ENCODE data around the gene DNAI1. TPM values are rescaled to one million over a fixed set of nuclear protein-coding genes. Genes with fewer than 3 reads are reported as not detected.

Gene DNAI1
- total RNA-seq, 1 experiment from 2014 or later, result 0.52 TPM

- intact Hi-C loops (cut with micrococcal nuclease; ENCODE audit: unreplicated experiment), result no loop called here
- H3K36me3 ChIP-seq (ENCODE audit: control insufficient read depth, insufficient read depth, low read length), result no peaks in the 10 kb centered on the region
- H3K9me3 ChIP-seq, result no peaks in the 10 kb centered on the region
- no TSS peak for BruUV-seq (replicated peaks)
- Mint-ChIP-seq H3K27ac (ENCODE audit: unreplicated experiment) (no peak overlapping the region), H3K36me3 (ENCODE audit: insufficient read depth, unreplicated experiment) (no peaks in the 10 kb centered on the region), H3K9me3 (ENCODE audit: unreplicated experiment) (no peaks in the 10 kb centered on the region), H3K27me3 (ENCODE audit: insufficient read depth, unreplicated experiment) (peaks cover 5% of the 10 kb centered on the region), H3K4me3 (ENCODE audit: unreplicated experiment) (no peak overlapping the region), H3K4me1 (ENCODE audit: low read depth, unreplicated experiment) (no peaks in the 10 kb centered on the region)
- H3K27me3 ChIP-seq (replicated peaks; ENCODE audit: control insufficient read depth, insufficient read depth, low read length), result no peaks in the 10 kb centered on the region; the same call in none of the 2 replicates
- H3K4me3 ChIP-seq (ENCODE audit: low read depth, low read length), result no peak overlapping the region
- DNase-seq, result peak in 1 of 2 experiments; percentile 5
- ChIA-PET CTCF (interaction anchor here (1.3 kb wide), 1 partner anchor 39 kb away, joined by 4 read pairs; no protein-coding TSS in a partner anchor), POLR2A (no interaction called here)
- TF ChIP-seq CTCF (IDR thresholded peaks at IDR 0.05; ENCODE audit: insufficient read depth in 1 of 2, low read depth in 1 of 2, low read length in 1 of 2, severe bottlenecking in 1 of 2, unreplicated experiment in 1 of 2), result no peak
- H3K4me1 ChIP-seq, result no peaks in the 10 kb centered on the region
Measured at GRCh38 chr9:34552986-34553385, 94.4 kb downstream of the DNAI1 start.

- intact Hi-C loops (cut with micrococcal nuclease; ENCODE audit: unreplicated experiment), result no loop called here
- Histone ChIP-seq H3K27me3 (replicated peaks; ENCODE audit: control insufficient read depth, insufficient read depth, low read length) (no peaks in the 10 kb centered on the region; the same call in none of the 2 replicates), H3K4me1 (no peaks in the 10 kb centered on the region), H3K36me3 (ENCODE audit: control insufficient read depth, insufficient read depth, low read length) (no peaks in the 10 kb centered on the region), H3K9me3 (no peaks in the 10 kb centered on the region), H3K4me3 (ENCODE audit: low read depth, low read length) (no peak overlapping the region)
- BruUV-seq (replicated peaks), result no TSS peak
- H3K4me1 Mint-ChIP-seq (ENCODE audit: low read depth, unreplicated experiment), result no peaks in the 10 kb centered on the region
- H3K4me3 Mint-ChIP-seq (ENCODE audit: unreplicated experiment), result no peak overlapping the region
- ChIA-PET CTCF (no interaction called here), POLR2A (no interaction called here)
- peak in 1 of 2 experiments; percentile 21 for DNase-seq
- no peaks in the 10 kb centered on the region for H3K27me3 Mint-ChIP-seq (ENCODE audit: insufficient read depth, unreplicated experiment)
- no peaks in the 10 kb centered on the region for H3K9me3 Mint-ChIP-seq (ENCODE audit: unreplicated experiment)
- TF ChIP-seq CTCF (IDR thresholded peaks at IDR 0.05; ENCODE audit: insufficient read depth in 1 of 2, low read depth in 1 of 2, low read length in 1 of 2, severe bottlenecking in 1 of 2, unreplicated experiment in 1 of 2), result no peak
- H3K36me3 Mint-ChIP-seq (ENCODE audit: insufficient read depth, unreplicated experiment), result no peaks in the 10 kb centered on the region
- H3K27ac Mint-ChIP-seq (ENCODE audit: unreplicated experiment), result no peak overlapping the region
Measured at GRCh38 chr9:34553511-34554021, 95.0 kb downstream of the DNAI1 start.

GRCh38 chr9:34554211-34555001 is 95.8 kb downstream of the DNAI1 start:
- H3K9me3 Mint-ChIP-seq (ENCODE audit: unreplicated experiment), result no peaks in the 10 kb centered on the region
- TF ChIP-seq CTCF (IDR thresholded peaks at IDR 0.05; ENCODE audit: insufficient read depth in 1 of 2, low read depth in 1 of 2, low read length in 1 of 2, severe bottlenecking in 1 of 2, unreplicated experiment in 1 of 2), result no peak
- peak; percentile 12 to 14 for DNase-seq
- no peaks in the 10 kb centered on the region; the same call in none of the 2 replicates for H3K27me3 ChIP-seq (replicated peaks; ENCODE audit: control insufficient read depth, insufficient read depth, low read length)
- H3K9me3 ChIP-seq, result no peaks in the 10 kb centered on the region
- no peak overlapping the region for H3K27ac Mint-ChIP-seq (ENCODE audit: unreplicated experiment)
- ChIA-PET CTCF (no interaction called here), POLR2A (interaction anchor here (0.6 kb wide), 1 partner anchor 140 kb away, joined by 3 read pairs; no protein-coding TSS in a partner anchor)
- intact Hi-C loops (cut with micrococcal nuclease; ENCODE audit: unreplicated experiment), result no loop called here
- no peak overlapping the region for H3K4me3 Mint-ChIP-seq (ENCODE audit: unreplicated experiment)
- no peak overlapping the region for H3K4me3 ChIP-seq (ENCODE audit: low read depth, low read length)
- H3K36me3 ChIP-seq (ENCODE audit: control insufficient read depth, insufficient read depth, low read length), result no peaks in the 10 kb centered on the region
- H3K4me1 Mint-ChIP-seq (ENCODE audit: low read depth, unreplicated experiment), result no peaks in the 10 kb centered on the region
- H3K36me3 Mint-ChIP-seq (ENCODE audit: insufficient read depth, unreplicated experiment), result no peaks in the 10 kb centered on the region
- BruUV-seq (replicated peaks), result no TSS peak
- H3K4me1 ChIP-seq, result no peaks in the 10 kb centered on the region
- H3K27me3 Mint-ChIP-seq (ENCODE audit: insufficient read depth, unreplicated experiment), result no peaks in the 10 kb centered on the region

Data from Caco-2 (cell line).